Osteocyte (in vitro differentiated cells): ENCODE data around the gene BBS12. TPM values are rescaled to one million over a fixed set of nuclear protein-coding genes. Genes with fewer than 3 reads are reported as not detected.

Experiments used
- DNase-seq: peaks from one replicate; pipeline ENCODE4 v3.0.0; 2021; ENCODE audit warnings: mixed read lengths; ENCODE audit not compliant: unreplicated experiment; ENCODE audit errors: extremely low spot score
- H3K27ac Mint-ChIP-seq: one replicate; pipeline ENCODE4 v1.8.0; 2021; ENCODE audit warnings: mild to moderate bottlenecking, mixed read lengths; ENCODE audit not compliant: unreplicated experiment
- H3K27me3 Mint-ChIP-seq: one replicate; pipeline ENCODE4 v1.8.0; 2021; ENCODE audit warnings: mixed read lengths; ENCODE audit not compliant: unreplicated experiment
- H3K36me3 Mint-ChIP-seq: one replicate; pipeline ENCODE4 v1.8.0; 2021; ENCODE audit warnings: mixed read lengths; ENCODE audit not compliant: unreplicated experiment
- H3K4me1 Mint-ChIP-seq: one replicate; pipeline ENCODE4 v1.8.0; 2021; ENCODE audit warnings: mixed read lengths; ENCODE audit not compliant: unreplicated experiment
- H3K4me3 Mint-ChIP-seq: one replicate; pipeline ENCODE4 v1.8.0; 2021; ENCODE audit warnings: mild to moderate bottlenecking, moderate library complexity, mixed read lengths; ENCODE audit not compliant: unreplicated experiment
- H3K9me3 Mint-ChIP-seq: one replicate; pipeline ENCODE4 v1.8.0; 2021; ENCODE audit warnings: mixed read lengths; ENCODE audit not compliant: unreplicated experiment
- total RNA-seq: library from RNA; stranded (reverse); gene quantifications from 2 replicates; pipeline ENCODE4 v1.2.1, GENCODE V29; 2021
- TF ChIP-seq, protein P1 (sequence below): fragments of 200-600 bp; sonication (generic); IDR thresholded peaks from 2 replicates; pipeline ENCODE4 v1.5.0; 2021; ENCODE audit warnings: antibody characterized with exemption, mild to moderate bottlenecking, moderate library complexity

Gene BBS12
- total RNA-seq, 1 donor from 2014 or later: 3.3 TPM

DNA sequence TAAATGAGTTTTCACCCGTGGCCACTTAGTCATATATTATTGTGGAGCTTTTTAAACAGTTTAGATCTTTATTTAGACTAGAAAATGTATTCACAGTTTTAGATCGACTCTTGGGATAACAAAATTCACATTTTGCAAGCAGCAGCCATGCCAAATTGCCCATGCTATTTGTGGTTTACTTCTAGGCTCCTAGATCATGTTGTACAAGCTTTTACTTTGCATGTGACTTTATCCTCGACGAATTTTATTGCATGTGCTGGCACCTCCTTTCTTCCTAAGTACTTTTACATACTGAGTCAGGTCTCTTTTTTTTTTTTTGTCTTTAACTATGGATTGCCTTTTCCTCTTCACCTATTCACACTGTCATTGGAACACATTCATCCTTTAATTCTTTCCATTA lies 23.2 kb downstream of the BBS12 start:
- Mint-ChIP-seq H3K4me3 (no peak overlapping the region), H3K4me1 (peaks cover 16% of the 10 kb centered on the region), H3K36me3 (peaks cover 4% of the 10 kb centered on the region), H3K27ac (no peak overlapping the region), H3K27me3 (no peaks in the 10 kb centered on the region), H3K9me3 (peaks cover 7% of the 10 kb centered on the region)
- no peak for DNase-seq
- TF ChIP-seq, protein P1, sequence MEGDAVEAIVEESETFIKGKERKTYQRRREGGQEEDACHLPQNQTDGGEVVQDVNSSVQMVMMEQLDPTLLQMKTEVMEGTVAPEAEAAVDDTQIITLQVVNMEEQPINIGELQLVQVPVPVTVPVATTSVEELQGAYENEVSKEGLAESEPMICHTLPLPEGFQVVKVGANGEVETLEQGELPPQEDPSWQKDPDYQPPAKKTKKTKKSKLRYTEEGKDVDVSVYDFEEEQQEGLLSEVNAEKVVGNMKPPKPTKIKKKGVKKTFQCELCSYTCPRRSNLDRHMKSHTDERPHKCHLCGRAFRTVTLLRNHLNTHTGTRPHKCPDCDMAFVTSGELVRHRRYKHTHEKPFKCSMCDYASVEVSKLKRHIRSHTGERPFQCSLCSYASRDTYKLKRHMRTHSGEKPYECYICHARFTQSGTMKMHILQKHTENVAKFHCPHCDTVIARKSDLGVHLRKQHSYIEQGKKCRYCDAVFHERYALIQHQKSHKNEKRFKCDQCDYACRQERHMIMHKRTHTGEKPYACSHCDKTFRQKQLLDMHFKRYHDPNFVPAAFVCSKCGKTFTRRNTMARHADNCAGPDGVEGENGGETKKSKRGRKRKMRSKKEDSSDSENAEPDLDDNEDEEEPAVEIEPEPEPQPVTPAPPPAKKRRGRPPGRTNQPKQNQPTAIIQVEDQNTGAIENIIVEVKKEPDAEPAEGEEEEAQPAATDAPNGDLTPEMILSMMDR: no peak

DNA sequence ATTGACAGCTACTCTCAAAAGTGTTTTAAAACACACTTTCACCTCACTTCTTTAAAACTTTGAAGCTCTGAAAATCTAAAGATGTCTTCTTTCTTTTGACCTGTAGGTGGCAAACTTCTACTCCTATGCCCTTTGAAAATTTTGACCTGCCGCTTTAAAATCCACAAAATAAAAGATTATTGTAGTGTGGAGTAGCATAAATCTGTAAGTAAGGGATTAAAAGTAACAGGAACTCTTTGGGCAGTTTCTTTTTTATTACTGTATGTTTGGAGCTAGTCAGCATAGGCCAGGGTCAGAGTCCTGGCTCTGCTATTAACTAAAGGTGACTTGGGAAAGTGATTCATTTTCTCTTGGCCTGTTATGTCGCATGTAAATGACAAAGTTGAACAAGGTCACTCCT lies 25.5 kb downstream of the BBS12 start:
- TF ChIP-seq, protein P1: peak; percentile 81
- Mint-ChIP-seq H3K9me3 (no peaks in the 10 kb centered on the region), H3K4me1 (peaks cover 19% of the 10 kb centered on the region), H3K4me3 (no peak overlapping the region), H3K27me3 (no peaks in the 10 kb centered on the region), H3K36me3 (no peaks in the 10 kb centered on the region), H3K27ac (no peak overlapping the region)
- DNase-seq: no peak

DNA sequence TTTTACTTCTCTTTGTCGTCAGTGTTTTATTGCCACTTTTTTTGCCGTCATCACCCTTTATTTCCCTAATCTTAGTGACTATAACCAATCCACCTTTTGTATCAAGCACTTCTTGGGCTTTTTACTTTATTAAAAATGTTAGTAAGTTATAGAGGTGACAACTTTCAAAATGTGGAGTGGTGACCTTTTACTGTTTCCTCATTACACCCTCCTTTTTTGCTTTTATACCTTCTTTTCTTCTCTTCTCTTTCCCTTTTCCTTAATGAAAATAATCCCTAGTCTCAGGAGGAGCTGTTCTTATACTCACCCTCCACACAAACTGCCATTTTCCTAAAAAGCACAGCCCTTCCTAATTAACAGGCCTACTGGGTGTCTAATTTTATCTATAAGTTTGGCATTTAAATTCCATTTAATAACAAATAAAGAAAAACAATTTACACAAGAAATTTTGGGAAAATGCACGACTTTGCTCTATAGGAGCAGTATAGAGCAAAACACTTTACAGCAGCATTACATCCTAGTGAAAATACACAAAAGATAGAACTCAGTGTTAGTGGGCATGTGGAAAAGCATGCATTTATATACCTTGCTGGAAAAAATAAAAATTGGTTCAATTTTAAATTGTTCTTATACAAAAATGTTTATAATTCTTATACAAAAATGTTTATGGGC lies 27.3 kb downstream of the BBS12 start:
- TF ChIP-seq, protein P1: peak; percentile 61
- H3K36me3 Mint-ChIP-seq: no peaks in the 10 kb centered on the region
- peaks cover 29% of the 10 kb centered on the region for H3K4me1 Mint-ChIP-seq
- H3K27me3 Mint-ChIP-seq: no peaks in the 10 kb centered on the region
- peak overlapping the region; percentile 21 for H3K27ac Mint-ChIP-seq
- H3K9me3 Mint-ChIP-seq: no peaks in the 10 kb centered on the region
- no peak for DNase-seq
- no peak overlapping the region for H3K4me3 Mint-ChIP-seq

DNA sequence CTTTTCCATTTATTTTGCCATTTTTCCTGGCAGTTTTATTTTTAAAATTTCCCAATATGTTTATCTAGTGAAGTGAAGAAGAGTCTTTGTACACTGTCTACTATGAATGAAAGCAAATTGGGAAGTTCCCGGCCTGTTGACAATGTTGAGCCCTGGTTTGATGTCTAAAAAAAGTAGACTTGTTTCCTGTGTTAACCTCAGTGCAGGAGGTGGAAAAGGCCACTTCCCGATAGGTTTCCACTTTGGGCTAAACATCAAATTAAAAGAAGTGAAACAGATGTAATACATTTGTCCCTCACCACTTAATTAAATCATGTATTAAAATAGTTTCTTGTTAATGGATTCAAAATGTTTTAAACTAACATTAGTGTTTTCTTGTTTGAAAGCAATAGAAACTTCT lies 30.0 kb downstream of the BBS12 start:
- H3K27ac Mint-ChIP-seq: peak overlapping the region; percentile 7

DNA sequence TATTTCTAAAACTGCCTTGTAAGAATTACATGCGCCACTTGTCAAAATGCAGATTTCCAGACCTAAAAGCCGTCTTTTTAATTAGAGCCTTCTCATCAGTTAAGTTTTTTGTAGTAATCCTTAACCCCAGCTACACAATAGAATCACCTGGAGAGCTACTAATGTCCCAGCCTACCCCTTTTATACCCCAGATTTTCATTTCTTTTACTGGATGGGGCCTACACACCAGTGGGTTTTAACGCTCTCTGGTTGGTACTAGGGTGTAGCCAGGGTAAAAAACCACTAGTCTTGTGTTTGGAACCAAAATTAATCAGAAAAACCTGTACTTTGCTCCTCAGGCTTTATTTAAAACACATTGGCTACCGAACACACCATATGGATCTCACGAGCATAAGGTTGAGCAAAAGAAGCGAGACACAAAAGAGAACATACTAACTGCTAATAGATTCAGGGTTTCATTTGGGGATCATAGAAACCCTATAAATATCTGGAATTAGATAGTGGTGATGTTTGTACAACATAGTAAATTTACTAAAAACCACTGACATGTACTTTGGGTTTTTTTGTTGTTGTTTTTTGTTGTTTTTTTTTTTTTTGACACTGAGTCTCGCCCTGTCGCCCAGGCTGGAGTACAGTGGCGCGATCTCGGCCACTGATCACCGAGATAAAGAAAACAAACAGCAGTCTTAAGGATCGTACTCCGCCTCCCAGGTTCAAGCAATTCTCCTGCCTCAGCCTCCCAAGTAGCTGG lies 30.6 kb downstream of the BBS12 start:
- H3K27ac Mint-ChIP-seq: peak overlapping the region; percentile 96
- no peak overlapping the region for H3K4me3 Mint-ChIP-seq
- H3K9me3 Mint-ChIP-seq: no peaks in the 10 kb centered on the region
- TF ChIP-seq, protein P1: no peak
- peaks cover 28% of the 10 kb centered on the region for H3K4me1 Mint-ChIP-seq
- no peaks in the 10 kb centered on the region for H3K27me3 Mint-ChIP-seq
- no peaks in the 10 kb centered on the region for H3K36me3 Mint-ChIP-seq
- DNase-seq: no peak

More for the DNA sequence above, 30.0 kb downstream of the BBS12 start:
- H3K4me1 Mint-ChIP-seq: peaks cover 31% of the 10 kb centered on the region
- no peaks in the 10 kb centered on the region for H3K9me3 Mint-ChIP-seq
- H3K27me3 Mint-ChIP-seq: no peaks in the 10 kb centered on the region
- no peaks in the 10 kb centered on the region for H3K36me3 Mint-ChIP-seq
- TF ChIP-seq, protein P1: no peak
- no peak for DNase-seq
- H3K4me3 Mint-ChIP-seq: no peak overlapping the region
